ENCODE measurements around the gene GUCY1A2.
"Not testable (repeated sequence)": the region's sequence is repeated elsewhere in the genome, so short reads cannot be mapped to it uniquely, and the experiment has no call there.

GUCY1A2 gene

GRCh38 chr11:106937111-106937510, 81.2 kb downstream of the GUCY1A2 start:
- DNase-seq: no peak

- DNase-seq: no peak
Measured at GRCh38 chr11:106925245-106925644, 93.0 kb downstream of the GUCY1A2 start.

GRCh38 chr11:106920899-106921509, 97.3 kb downstream of the GUCY1A2 start:
- no peak for DNase-seq

- peak in 1 of 2 experiments; percentile 0 for DNase-seq
Measured at GRCh38 chr11:106917973-106918372, 100.3 kb downstream of the GUCY1A2 start.

- no peak for DNase-seq
Measured at GRCh38 chr11:106914409-106914808, 103.9 kb downstream of the GUCY1A2 start.

GRCh38 chr11:106913141-106913540, 105.1 kb downstream of the GUCY1A2 start:
- DNase-seq: no peak

GRCh38 chr11:106904826-106905225, 113.5 kb downstream of the GUCY1A2 start:
- DNase-seq: no peak

- DNase-seq: no peak
Measured at GRCh38 chr11:106889718-106890117, 128.6 kb downstream of the GUCY1A2 start.

GRCh38 chr11:106888386-106888785, 129.9 kb downstream of the GUCY1A2 start:
- DNase-seq: no peak

GRCh38 chr11:106883693-106884092, 134.6 kb downstream of the GUCY1A2 start:
- not testable (repeated sequence) for DNase-seq

- DNase-seq: no peak
Measured at GRCh38 chr11:106879832-106880546, 138.3 kb downstream of the GUCY1A2 start.

- peak in 1 of 2 experiments; percentile 8 for DNase-seq
Measured at GRCh38 chr11:106879029-106879428, 139.2 kb downstream of the GUCY1A2 start.

GRCh38 chr11:106875013-106875412, 143.3 kb downstream of the GUCY1A2 start:
- no peak for DNase-seq

- DNase-seq: no peak
Measured at GRCh38 chr11:106872246-106872645, 146.0 kb downstream of the GUCY1A2 start.

- DNase-seq: no peak
Measured at GRCh38 chr11:106858200-106858599, 160.1 kb downstream of the GUCY1A2 start.

GRCh38 chr11:106856566-106856965, 161.7 kb downstream of the GUCY1A2 start:
- no peak for DNase-seq

- DNase-seq: no peak
Measured at GRCh38 chr11:106854429-106854828, 163.8 kb downstream of the GUCY1A2 start.

- no peak for DNase-seq
Measured at GRCh38 chr11:106853850-106854401, 164.3 kb downstream of the GUCY1A2 start.

- no peak for DNase-seq
Measured at GRCh38 chr11:106852779-106853178, 165.5 kb downstream of the GUCY1A2 start.

GRCh38 chr11:106848526-106848925, 169.8 kb downstream of the GUCY1A2 start:
- DNase-seq: no peak

GRCh38 chr11:106842134-106842533, 176.1 kb downstream of the GUCY1A2 start:
- DNase-seq: no peak

- no peak for DNase-seq
Measured at GRCh38 chr11:106840947-106841346, 177.3 kb downstream of the GUCY1A2 start.

GRCh38 chr11:106840146-106840545, 178.1 kb downstream of the GUCY1A2 start:
- DNase-seq: no peak

GRCh38 chr11:106834567-106834966, 183.7 kb downstream of the GUCY1A2 start:
- no peak for DNase-seq

Data from SHP77 (cell line).